SK-N-SH (cell line): ENCODE results near the gene CFAP58.

Source experiments
- CTCF ChIP-seq: fragments of 200-600 bp; sonication (generic); IDR thresholded peaks from 2 replicates; pipeline ENCODE4 v1.6.1; 2017; ENCODE audit warnings: antibody characterized with exemption, mild to moderate bottlenecking, moderate library complexity
- EP300 ChIP-seq, 2 experiments: IDR thresholded peaks; 2 replicates each; pipeline versions ENCODE4 v1.4.0 to v1.6.1; 2012; ENCODE audit warnings: borderline replicate concordance in 1 of 2, low read depth in 1 of 2, low read length in 1 of 2
- FOSL2 ChIP-seq: IDR thresholded peaks from 2 replicates; pipeline ENCODE4 v1.4.0; 2012; ENCODE audit warnings: low read depth, mild to moderate bottlenecking, moderate library complexity, borderline replicate concordance
- FOXM1 ChIP-seq: IDR thresholded peaks from 2 replicates; pipeline ENCODE4 v1.4.0; 2012; ENCODE audit warnings: low read depth, mild to moderate bottlenecking
- GABPA ChIP-seq: IDR thresholded peaks from 2 replicates; pipeline ENCODE4 v1.4.0; 2012; ENCODE audit warnings: low read depth, mild to moderate bottlenecking
- JUND ChIP-seq: IDR thresholded peaks from 2 replicates; pipeline ENCODE4 v1.4.0; 2012
- RCOR1 ChIP-seq: fragments of 150-350 bp; IDR thresholded peaks from 2 replicates; pipeline ENCODE4 v1.6.1; 2017; ENCODE audit warnings: antibody characterized with exemption, low read length
- TAF1 ChIP-seq: IDR thresholded peaks from 2 replicates; pipeline ENCODE4 v1.6.1; 2012; ENCODE audit warnings: low read depth, mild to moderate bottlenecking, low read length, moderate library complexity, borderline replicate concordance
- TEAD4 ChIP-seq: IDR thresholded peaks from 2 replicates; pipeline ENCODE4 v1.4.0; 2012; ENCODE audit warnings: mild to moderate bottlenecking, borderline replicate concordance; ENCODE audit not compliant: insufficient read depth
- TF ChIP-seq, protein P1 (sequence below): IDR thresholded peaks from 2 replicates; pipeline ENCODE4 v1.6.1; 2012; ENCODE audit warnings: mild to moderate bottlenecking, low read depth, low read length, moderate library complexity

GRCh38 chr10:104322416-104322782 lies 31.2 kb upstream of the CFAP58 start:
- no peak for TF ChIP-seq TEAD4
- TF ChIP-seq, protein P1, sequence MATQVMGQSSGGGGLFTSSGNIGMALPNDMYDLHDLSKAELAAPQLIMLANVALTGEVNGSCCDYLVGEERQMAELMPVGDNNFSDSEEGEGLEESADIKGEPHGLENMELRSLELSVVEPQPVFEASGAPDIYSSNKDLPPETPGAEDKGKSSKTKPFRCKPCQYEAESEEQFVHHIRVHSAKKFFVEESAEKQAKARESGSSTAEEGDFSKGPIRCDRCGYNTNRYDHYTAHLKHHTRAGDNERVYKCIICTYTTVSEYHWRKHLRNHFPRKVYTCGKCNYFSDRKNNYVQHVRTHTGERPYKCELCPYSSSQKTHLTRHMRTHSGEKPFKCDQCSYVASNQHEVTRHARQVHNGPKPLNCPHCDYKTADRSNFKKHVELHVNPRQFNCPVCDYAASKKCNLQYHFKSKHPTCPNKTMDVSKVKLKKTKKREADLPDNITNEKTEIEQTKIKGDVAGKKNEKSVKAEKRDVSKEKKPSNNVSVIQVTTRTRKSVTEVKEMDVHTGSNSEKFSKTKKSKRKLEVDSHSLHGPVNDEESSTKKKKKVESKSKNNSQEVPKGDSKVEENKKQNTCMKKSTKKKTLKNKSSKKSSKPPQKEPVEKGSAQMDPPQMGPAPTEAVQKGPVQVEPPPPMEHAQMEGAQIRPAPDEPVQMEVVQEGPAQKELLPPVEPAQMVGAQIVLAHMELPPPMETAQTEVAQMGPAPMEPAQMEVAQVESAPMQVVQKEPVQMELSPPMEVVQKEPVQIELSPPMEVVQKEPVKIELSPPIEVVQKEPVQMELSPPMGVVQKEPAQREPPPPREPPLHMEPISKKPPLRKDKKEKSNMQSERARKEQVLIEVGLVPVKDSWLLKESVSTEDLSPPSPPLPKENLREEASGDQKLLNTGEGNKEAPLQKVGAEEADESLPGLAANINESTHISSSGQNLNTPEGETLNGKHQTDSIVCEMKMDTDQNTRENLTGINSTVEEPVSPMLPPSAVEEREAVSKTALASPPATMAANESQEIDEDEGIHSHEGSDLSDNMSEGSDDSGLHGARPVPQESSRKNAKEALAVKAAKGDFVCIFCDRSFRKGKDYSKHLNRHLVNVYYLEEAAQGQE = no peak
- TF ChIP-seq CTCF = no peak
- no peak for TF ChIP-seq FOXM1
- TF ChIP-seq GABPA = no peak
- no peak for TF ChIP-seq TAF1
- TF ChIP-seq FOSL2 = no peak
- TF ChIP-seq EP300 (IDR thresholded peaks at IDR 0.05; ENCODE audit: borderline replicate concordance in 1 of 2, low read depth in 1 of 2, low read length in 1 of 2) = no peak
- no peak for TF ChIP-seq JUND
- no peak for TF ChIP-seq RCOR1
